D341Med (cell line): ENCODE measurements around the gene RAB42.
"Not testable (repeated sequence)": the region's sequence is repeated elsewhere in the genome, so short reads cannot be mapped to it uniquely, and the experiment has no call there.

ENCODE experiments used
- DNase-seq: peaks from one replicate; pipeline ENCODE4 v3.0.0; 2012; ENCODE audit warnings: low spot score

Gene RAB42

GRCh38 chr1:28591708-28592320 lies at the start of gene RAB42:
Gene RAB42 (plus strand): TSS chr1:28592265. CDS start chr1:28592512, 247 bp downstream.
- DNase-seq = no peak

GRCh38 chr1:28545246-28545628 lies 46.8 kb upstream of the RAB42 start:
- DNase-seq = no peak

GRCh38 chr1:28548318-28548717 lies 43.7 kb upstream of the RAB42 start:
- no peak for DNase-seq

DNA sequence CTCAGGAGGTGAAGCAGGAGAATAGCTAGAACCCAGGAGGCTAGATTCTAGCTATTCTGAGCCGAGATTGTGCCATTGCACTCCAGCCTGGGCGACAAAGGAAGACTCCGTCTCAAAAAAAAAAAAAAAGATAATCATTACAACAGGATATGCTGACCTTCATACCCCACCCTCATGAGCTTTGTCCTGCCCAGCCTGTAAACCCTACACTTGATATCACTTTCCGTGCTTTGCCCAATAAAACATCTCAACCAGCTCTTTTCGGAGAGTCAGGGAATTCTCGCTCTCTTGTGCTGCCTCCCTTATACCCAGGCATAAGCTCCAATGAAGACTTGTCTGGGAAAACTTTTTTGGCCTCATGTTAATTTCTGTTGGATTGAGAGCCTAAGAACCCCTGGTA lies 40.7 kb upstream of the RAB42 start:
- DNase-seq = no peak

- DNase-seq = peak; percentile 95
Observed at GRCh38 chr1:28552758-28553663, 39.1 kb upstream of the RAB42 start, which contains the start of gene TRNAU1AP. Gene TRNAU1AP (plus strand): TSS chr1:28553085. CDS start chr1:28553111, 26 bp downstream.

GRCh38 chr1:28560886-28561285 lies 31.2 kb upstream of the RAB42 start:
- DNase-seq = no peak

DNA sequence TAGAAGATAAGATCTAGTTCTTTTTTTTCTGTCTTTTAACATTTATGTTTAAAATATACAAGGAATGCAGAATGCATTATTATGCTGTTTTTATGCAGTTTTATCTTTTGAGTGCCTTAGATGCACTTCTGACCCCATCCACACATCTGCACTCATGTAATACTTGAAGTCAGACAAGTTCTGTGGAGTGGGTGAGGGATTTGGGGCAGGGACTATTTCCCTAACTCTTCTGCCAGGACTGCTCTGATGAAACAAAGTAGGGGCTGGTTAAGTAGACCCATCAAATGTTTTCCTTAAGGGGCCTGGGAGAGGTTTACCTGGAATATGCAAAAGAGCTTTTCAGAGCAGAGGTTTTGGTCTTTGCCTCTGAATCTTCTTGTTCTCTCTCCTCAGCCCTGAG lies 27.8 kb upstream of the RAB42 start:
- DNase-seq = no peak

- DNase-seq = no peak
Observed at GRCh38 chr1:28565040-28565439, 27.0 kb upstream of the RAB42 start.

GRCh38 chr1:28565726-28566125 lies 26.3 kb upstream of the RAB42 start:
- no peak for DNase-seq

DNA sequence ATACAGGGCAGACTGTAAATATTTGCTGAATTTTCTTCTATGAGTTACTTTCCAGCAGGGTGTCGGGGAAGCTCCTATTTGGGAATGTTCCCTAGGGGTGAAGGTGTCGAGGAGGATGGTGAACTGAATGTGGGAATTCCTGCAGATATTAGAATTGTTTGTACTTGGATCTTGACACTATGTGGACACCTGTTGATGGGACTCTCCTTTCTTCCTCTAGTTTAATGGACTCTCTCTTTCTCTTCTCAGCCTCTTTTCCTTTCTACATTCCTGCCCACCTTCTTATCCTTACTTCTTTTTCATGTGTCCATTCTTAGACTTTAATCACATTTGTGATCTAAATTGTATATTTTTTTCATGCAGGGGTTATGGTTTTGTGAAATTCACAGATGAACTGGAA lies 25.1 kb upstream of the RAB42 start:
- DNase-seq = no peak

- no peak for DNase-seq
Observed at GRCh38 chr1:28571911-28572310, 20.2 kb upstream of the RAB42 start.

DNA sequence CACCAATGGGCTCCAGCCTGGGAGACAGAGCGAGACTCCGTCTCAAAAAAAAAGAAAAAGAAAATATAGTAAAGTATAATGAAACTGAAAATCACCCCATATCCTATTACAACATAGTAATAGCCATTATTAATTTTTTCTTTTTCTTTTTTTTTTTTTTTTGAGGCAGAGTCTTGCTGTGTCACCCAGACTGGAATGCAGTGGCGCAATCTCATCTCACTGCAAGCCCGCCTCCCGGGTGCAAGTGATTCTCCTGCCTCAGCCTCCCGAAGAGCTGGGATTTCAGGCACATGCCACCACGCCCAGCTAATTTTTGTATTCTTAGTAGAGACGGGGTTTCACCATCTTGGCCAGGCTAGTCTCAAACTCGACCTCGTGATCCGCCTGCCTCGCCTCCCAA lies 19.2 kb upstream of the RAB42 start:
- DNase-seq = not testable (repeated sequence)

- DNase-seq = no peak
Observed at GRCh38 chr1:28573564-28573963, 18.5 kb upstream of the RAB42 start.

GRCh38 chr1:28577052-28577678 lies 14.9 kb upstream of the RAB42 start:
- DNase-seq = no peak

GRCh38 chr1:28577738-28578536 lies 14.1 kb upstream of the RAB42 start:
- DNase-seq = no peak

DNA sequence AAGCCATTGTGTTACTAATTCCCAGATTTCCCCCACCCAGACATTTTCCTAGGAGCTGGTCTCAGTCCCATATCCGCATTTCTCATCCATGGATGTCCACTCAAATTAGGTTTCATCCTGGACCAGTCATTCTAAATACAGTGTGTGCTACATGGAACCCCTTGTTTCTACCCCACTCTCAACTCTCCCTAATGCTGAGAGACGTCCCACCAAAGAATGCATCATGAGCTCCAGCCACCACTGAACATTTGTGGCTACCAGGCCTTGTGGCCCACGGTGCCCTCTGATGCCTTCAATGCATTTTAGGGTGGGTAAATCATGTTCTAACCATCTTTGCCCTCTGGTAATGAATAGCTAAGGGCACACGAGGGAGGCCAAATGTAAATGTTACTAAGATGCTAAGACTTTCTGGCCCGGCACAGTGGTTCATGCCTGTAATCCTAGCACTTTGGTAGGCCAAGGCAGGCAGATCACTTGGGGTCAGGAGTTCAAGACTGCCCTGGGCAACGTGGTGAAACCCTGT lies 13.3 kb upstream of the RAB42 start:
- DNase-seq = no peak

GRCh38 chr1:28579401-28579800 lies 12.7 kb upstream of the RAB42 start:
- no peak for DNase-seq

DNA sequence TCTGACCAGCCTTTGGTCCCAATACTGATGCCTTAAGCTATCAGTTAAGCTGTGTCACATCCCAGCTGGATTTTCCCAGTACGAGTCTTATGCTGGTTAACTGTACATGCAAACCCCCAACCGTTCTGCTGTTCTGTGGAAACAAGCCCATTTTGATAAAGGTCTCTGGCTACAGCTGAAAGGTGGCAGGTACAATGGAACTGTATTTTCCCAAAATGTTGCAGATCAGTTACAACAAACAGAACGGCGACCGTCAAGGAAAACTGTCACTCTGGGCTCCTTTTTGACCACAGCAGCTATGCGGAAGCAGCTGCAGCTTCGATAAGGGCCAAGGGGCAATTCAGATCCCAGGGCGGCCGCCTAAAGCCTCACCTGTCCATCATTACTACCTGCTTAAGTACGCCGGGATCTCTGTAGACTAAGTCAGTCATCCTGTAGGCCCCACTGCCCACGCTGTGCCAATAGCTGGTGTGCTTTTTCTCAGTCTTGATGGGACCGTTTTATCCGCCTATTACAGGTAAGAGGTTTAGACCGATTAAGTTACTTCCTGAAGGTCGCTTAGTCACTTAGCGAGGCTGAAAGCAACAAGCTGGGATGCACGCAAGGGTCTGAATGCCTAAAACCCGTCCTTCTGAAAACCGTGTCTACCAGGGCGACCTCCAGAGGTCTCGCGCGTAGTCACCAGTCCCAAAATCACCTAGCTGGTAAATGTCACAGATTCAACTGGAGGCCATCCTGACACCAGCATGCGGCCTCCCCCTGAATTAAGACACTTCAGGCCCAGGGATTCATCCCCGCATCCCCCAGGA lies 11.1 kb upstream of the RAB42 start:
- peak; percentile 60 for DNase-seq

- DNase-seq = peak; percentile 98
Observed at GRCh38 chr1:28581531-28582247, 10.4 kb upstream of the RAB42 start.

GRCh38 chr1:28582248-28582615 lies 9.8 kb upstream of the RAB42 start:
- no peak for DNase-seq
